Subcutaneous abdominal adipose tissue (tissue), 5 donors: ENCODE data around the gene TBC1D12.
"Not testable (repeated sequence)": the region's sequence is repeated elsewhere in the genome, so short reads cannot be mapped to it uniquely, and the experiment has no call there.

ENCODE experiments used
- H3K27ac ChIP-seq: one replicate; pipeline ENCODE4 v1.7.0; 2013; ENCODE audit warnings: low read depth, mild to moderate bottlenecking, inconsistent platforms, low read length, moderate library complexity
- H3K27me3 ChIP-seq, 5 donors: one replicate each; pipeline ENCODE4 v1.7.0; 2013; ENCODE audit warnings: low read length in 5 of 5, inconsistent platforms in 1 of 5; ENCODE audit not compliant: control insufficient read depth in 5 of 5, insufficient read depth in 4 of 5
- H3K36me3 ChIP-seq, 5 donors: one replicate each; pipeline ENCODE4 v1.7.0; 2013; ENCODE audit warnings: low read length in 5 of 5; ENCODE audit not compliant: control insufficient read depth in 5 of 5, insufficient read depth in 5 of 5
- H3K4me1 ChIP-seq, 5 donors: one replicate each; pipeline ENCODE4 v1.7.0; 2013; ENCODE audit warnings: low read length in 5 of 5, mild to moderate bottlenecking in 3 of 5, moderate library complexity in 1 of 5; ENCODE audit not compliant: control insufficient read depth in 5 of 5, insufficient read depth in 5 of 5
- H3K4me3 ChIP-seq, 5 donors: one replicate each; pipeline ENCODE4 v1.7.0; 2013; ENCODE audit warnings: low read length in 5 of 5, low read depth in 1 of 5
- H3K9ac ChIP-seq, 5 donors: one replicate each; pipeline ENCODE4 v1.7.0; 2013; ENCODE audit warnings: low read length in 5 of 5, mild to moderate bottlenecking in 4 of 5, moderate library complexity in 3 of 5
- H3K9me3 ChIP-seq, 5 donors: one replicate each; pipeline ENCODE4 v1.7.0; 2013; ENCODE audit warnings: low read length in 5 of 5; ENCODE audit not compliant: control insufficient read depth in 5 of 5
- donor health status: healthy.
- donor health status: healthy.
- donor health status: healthy.
- donor health status: healthy.
- donor health status: healthy.

Gene TBC1D12

GRCh38 chr10:94500063-94500462 is 97.7 kb downstream of the TBC1D12 start:
- peaks cover 0 to 8% (median 3%) of the 10 kb centered on the region in 5 donors for H3K36me3 ChIP-seq
- H3K4me1 ChIP-seq: no peaks in the 10 kb centered on the region
- H3K27ac ChIP-seq: no peak overlapping the region
- no peak overlapping the region for H3K9ac ChIP-seq
- no peaks in the 10 kb centered on the region for H3K9me3 ChIP-seq
- H3K27me3 ChIP-seq: no peaks in the 10 kb centered on the region
- H3K4me3 ChIP-seq: no peak overlapping the region

DNA sequence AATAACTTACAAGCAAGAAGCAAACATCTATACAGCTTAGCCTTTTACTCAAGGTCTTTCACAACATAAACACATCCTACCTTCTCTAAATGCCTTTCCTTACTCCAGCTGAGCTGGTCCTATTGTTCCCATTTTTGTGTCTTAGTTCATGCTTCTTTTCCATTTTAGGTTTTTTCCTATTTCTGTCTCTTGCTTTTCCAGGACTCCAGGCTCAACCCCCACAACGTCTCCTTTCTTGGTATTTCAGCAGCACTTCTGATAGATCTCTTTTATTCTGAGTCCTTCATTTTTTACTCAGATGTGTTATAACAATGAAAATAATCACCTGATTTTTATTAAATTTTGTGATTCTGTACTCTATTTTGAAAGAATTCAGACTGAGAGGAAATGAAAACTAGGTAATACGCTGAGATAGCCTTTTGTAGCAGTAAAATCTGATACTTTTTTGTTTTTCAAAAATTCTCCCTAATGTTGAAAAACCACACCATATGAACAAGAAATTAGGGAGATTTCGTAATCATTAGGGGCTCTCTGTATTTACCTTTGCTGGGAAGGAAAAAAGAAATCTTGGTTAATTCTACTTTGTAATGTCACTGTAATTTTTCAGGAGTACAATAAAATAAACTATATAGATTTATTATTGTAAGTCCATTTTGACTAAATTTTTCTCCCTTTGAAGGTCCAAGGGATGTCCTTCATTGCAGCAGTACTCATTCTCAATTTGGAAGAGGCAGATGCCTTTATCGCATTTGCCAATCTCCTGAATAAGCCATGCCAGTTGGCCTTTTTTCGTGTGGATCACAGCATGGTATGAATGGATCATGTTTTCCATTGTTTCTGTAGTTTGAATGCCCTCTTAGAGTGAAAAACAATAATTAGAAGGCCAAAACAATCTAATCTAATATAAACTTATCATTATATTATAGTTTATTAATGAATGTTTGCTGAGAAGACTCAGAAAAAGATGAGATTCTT is 119.2 kb downstream of the TBC1D12 start:
- Histone ChIP-seq H3K4me3 (no peak overlapping the region), H3K27ac (no peak overlapping the region), H3K36me3 (peaks cover 5 to 33% (median 11%) of the 10 kb centered on the region in 5 donors), H3K9ac (no peak overlapping the region), H3K27me3 (no peaks in the 10 kb centered on the region), H3K4me1 (no peaks in the 10 kb centered on the region), H3K9me3 (no peaks in the 10 kb centered on the region)

DNA sequence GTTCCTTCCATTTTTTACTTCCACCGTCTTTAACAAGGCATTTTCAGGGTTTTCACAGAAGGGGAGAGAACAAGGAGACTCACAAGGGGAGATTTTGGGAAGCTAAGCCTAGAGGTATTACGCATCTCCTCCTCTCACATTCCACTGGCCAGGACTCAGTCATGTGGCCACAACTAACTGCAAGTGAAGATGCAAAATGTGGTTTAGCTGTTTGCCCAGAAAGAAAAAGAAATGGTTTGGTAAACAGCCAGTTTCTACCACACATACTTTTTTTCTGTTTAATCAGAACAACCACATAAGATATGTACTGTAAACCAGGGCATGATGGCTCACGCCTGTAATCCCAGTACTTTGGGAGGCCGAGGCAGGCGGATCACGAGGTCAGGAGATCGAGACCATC is 121.8 kb downstream of the TBC1D12 start:
- no peaks in the 10 kb centered on the region for H3K27me3 ChIP-seq
- no peak overlapping the region for H3K27ac ChIP-seq
- no peak overlapping the region for H3K4me3 ChIP-seq
- no peak overlapping the region for H3K9ac ChIP-seq
- no peaks in the 10 kb centered on the region for H3K9me3 ChIP-seq
- peaks cover 5 to 29% (median 12%) of the 10 kb centered on the region in 5 donors for H3K36me3 ChIP-seq
- no peaks in the 10 kb centered on the region for H3K4me1 ChIP-seq

DNA sequence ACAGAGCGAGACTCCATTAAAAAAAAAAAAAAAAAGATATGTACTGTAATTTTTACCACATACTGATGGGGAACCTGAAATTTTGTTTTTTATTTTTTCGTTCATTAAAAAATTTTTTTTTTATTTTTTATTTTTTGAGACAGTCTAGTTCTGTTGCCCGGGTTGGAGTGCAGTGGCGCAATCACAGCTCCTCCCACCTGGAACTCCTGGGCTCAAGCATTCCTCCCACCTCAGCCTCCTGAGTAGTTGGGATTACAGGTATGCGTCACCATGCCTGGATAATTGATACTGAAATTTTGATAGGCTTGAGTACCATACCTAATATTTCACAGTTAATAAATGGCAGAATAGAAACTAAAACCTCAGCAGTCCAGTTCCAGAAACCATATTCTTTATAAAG is 122.4 kb downstream of the TBC1D12 start:
- Histone ChIP-seq H3K36me3 (peaks cover 5 to 25% (median 9%) of the 10 kb centered on the region in 5 donors), H3K27ac (no peak overlapping the region), H3K9me3 (no peaks in the 10 kb centered on the region), H3K27me3 (no peaks in the 10 kb centered on the region), H3K9ac (no peak overlapping the region), H3K4me3 (no peak overlapping the region), H3K4me1 (no peaks in the 10 kb centered on the region)

DNA sequence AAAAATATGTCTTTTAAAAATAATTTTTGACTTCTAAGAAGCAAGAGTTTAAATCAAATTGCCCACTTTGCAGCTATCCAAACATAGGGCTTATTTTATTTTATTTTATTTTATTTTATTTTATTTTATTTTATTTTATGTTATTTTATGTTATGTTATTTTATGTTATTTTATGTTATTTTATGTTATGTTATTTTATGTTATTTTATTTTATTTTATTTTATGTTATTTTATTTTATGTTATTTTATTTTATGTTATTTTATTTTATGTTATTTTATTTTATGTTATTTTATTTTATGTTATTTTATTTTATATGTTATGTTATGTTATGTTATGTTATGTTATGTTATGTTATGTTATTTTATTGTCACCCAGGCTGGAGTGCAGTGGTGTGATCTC is 129.2 kb downstream of the TBC1D12 start:
- H3K9ac ChIP-seq, H3K9me3 ChIP-seq, H3K27ac ChIP-seq, H3K4me3 ChIP-seq, H3K4me1 ChIP-seq, H3K27me3 ChIP-seq: not testable (repeated sequence)
- peaks cover 13 to 34% (median 22%) of the 10 kb centered on the region in 5 donors for H3K36me3 ChIP-seq

DNA sequence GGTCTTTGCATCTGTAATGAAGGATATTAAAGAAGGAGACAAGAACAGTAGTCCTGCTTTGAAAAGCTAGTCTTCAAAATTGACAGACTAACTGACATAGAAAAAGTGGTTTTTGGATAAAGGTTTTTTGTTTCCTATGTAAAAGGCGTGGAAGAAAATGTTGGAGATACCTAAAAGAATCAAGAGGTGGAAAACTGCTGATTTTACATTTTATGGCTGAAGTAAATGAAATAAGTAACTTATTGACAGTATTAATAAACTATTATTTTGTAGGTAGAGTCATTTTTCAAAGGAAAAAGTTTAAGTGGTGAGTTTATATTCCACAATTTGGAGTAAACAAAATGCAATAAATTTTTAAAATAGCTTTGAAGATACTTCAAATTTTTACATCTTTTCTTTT is 130.7 kb downstream of the TBC1D12 start:
- Histone ChIP-seq H3K27me3 (no peaks in the 10 kb centered on the region), H3K4me1 (no peaks in the 10 kb centered on the region), H3K4me3 (no peak overlapping the region), H3K9me3 (no peaks in the 10 kb centered on the region), H3K9ac (no peak overlapping the region), H3K27ac (no peak overlapping the region), H3K36me3 (peaks cover 13 to 36% (median 20%) of the 10 kb centered on the region in 5 donors)

DNA sequence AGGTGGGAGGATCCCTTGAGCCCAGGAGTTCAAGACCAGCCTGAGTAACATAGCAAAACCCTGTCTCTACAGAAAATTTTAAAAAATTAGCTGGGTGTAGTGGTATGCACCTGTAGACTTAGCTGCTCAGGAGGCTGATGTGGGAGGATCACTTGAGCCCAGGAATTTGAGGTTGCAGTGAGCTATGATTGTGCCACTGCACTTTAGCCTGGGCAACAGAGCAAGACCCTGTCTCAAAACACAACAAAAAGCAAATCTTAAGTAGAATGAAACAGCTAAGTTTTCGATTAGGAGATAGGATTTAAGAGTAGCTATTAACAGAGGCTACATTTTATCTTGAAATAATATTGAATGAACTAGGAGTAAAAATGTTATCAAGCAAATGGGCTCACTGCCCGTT is 139.9 kb downstream of the TBC1D12 start:
- H3K36me3 ChIP-seq, H3K27ac ChIP-seq: not testable (repeated sequence)

GRCh38 chr10:94545391-94546048 is 143.2 kb downstream of the TBC1D12 start, which contains the start of gene HELLS:
TSS of gene HELLS (plus strand) at chr10:94545788. CDS start at chr10:94545922, 134 bp downstream.
- Histone ChIP-seq H3K4me3 (peak within 1 kb of the TSS; percentile 68 to 97 (median 89)), H3K9ac (peak within 1 kb of the TSS; percentile 70 to 85 (median 84)), H3K36me3 (no peaks in the 10 kb centered on the region), H3K9me3 (no peaks in the 10 kb centered on the region), H3K4me1 (peaks cover 2 to 24% (median 17%) of the 10 kb centered on the region in 5 donors), H3K27me3 (peaks cover 0 to 2% (median 0%) of the 10 kb centered on the region in 5 donors), H3K27ac (no peak within 1 kb of the TSS)

More for the DNA sequence above, 139.9 kb downstream of the TBC1D12 start:
- H3K9me3 ChIP-seq, H3K27me3 ChIP-seq, H3K9ac ChIP-seq, H3K4me3 ChIP-seq: not testable (repeated sequence)
- peaks cover 2 to 24% (median 17%) of the 10 kb centered on the region in 5 donors for H3K4me1 ChIP-seq

DNA sequence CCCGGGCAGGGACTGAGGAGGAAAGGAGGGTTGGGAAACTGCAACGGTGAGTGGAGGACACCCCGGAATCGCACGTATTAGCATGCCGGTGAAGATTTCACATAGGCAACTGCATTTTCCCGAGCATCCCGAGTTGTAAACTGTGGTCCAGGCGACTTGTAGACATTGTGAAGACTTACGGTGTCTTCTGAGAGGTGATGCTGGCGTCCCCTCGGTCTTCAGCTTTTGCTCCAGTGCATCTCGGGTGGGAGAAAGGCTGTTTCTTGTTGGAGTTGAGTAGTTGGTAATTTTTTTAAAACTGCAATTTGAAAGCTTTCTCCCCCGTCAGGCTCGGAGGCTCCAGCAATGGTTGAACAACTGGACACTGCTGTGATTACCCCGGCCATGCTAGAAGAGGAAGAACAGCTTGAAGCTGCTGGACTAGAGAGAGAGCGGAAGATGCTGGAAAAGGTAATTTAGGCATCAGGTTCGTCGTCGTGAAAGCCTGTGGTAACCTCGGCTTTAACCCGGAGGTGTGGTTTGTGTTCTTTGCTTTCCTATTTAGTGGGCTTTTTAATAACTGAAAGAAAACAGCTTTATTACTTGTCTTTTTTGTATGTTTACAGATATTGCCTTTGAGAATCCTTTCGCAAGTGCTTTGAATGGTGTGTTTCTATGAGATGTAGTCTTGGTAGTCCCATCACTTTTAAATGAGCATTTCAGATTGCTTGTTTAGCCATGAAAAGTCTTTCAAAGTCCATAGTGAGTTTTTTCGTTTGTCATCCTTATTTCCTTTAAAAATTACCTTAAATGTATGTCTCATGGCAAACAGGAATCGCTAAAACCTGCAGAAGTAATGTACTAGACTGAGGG is 143.9 kb downstream of the TBC1D12 start:
- H3K36me3 ChIP-seq: no peaks in the 10 kb centered on the region
- H3K4me3 ChIP-seq: peak overlapping the region; percentile 68 to 96 (median 89)
- peak overlapping the region; percentile 53 to 84 (median 81) for H3K9ac ChIP-seq
- H3K9me3 ChIP-seq: no peaks in the 10 kb centered on the region
- H3K27me3 ChIP-seq: peaks cover 0 to 2% (median 0%) of the 10 kb centered on the region in 5 donors
- H3K27ac ChIP-seq: no peak overlapping the region
- H3K4me1 ChIP-seq: peaks cover 2 to 24% (median 17%) of the 10 kb centered on the region in 5 donors
